H1 (cell line): ENCODE results near the gene SLC35E1. TPM values are rescaled to one million over a fixed set of nuclear protein-coding genes. Genes with fewer than 3 reads are reported as not detected.

Experiments used
- SP4 ChIP-seq: IDR thresholded peaks from 2 replicates; pipeline ENCODE4 v1.6.1; 2012; ENCODE audit warnings: low read length, inconsistent platforms
- USF2 ChIP-seq: IDR thresholded peaks from 2 replicates; pipeline ENCODE4 v1.6.1; 2011; ENCODE audit warnings: low read length, improper control_type of control experiment
- ZNF274 ChIP-seq: IDR thresholded peaks from 2 replicates; pipeline ENCODE4 v1.7.0; 2012; ENCODE audit warnings: low read length, borderline replicate concordance; ENCODE audit errors: extremely low read depth
- polyA plus RNA-seq, 7 experiments: library from polyadenylated mRNA; depleted of rRNA in 3 of 7; stranded (reverse) in 5 of 7; unstranded in 2 of 7; fragments of >200 nt in 5 of 7; fragments of 200-250 nt in 2 of 7; gene quantifications; 1 replicate in 5 of 7; 2 replicates in 1 of 7; 4 replicates in 1 of 7; pipeline versions ENCODE4 v1.2.1 to v1.2.3, GENCODE V29; 2011 to 2013; ENCODE audit warnings: missing spikeins in 2 of 7, mixed read lengths in 2 of 7
- total RNA-seq: library from RNA; stranded (reverse); fragmentation: NEBNext Ultra II Directional; extraction: Animal tissue kit (Norgen Biotek cat#: 25700); gene quantifications from 2 replicates; pipeline ENCODE4 v1.2.1, GENCODE V29; 2021

The SLC35E1 gene
- total and polyA plus RNA-seq, 2 of the 8 experiments (the other 6 are each of a cell fraction or from before 2014, with no cell fraction given), result 26.0 to 31.9 TPM

GRCh38 chr19:16600824-16601223 is 28.6 kb upstream of the SLC35E1 start (continued):
- no peak for TF ChIP-seq ZNF274
- TF ChIP-seq USF2, result no peak
- no peak for TF ChIP-seq SP4
